Kasumi-1 (cell line): ENCODE measurements around the gene C3orf49.
A peak's percentile ranks its signal among the peaks of the same experiment; 100 is the strongest.

Experiments
- DNase-seq, 2 experiments: peaks; one replicate each; lab custom pipeline; 2025; lab: John Stamatoyannopoulos, UW

Gene C3orf49

DNA sequence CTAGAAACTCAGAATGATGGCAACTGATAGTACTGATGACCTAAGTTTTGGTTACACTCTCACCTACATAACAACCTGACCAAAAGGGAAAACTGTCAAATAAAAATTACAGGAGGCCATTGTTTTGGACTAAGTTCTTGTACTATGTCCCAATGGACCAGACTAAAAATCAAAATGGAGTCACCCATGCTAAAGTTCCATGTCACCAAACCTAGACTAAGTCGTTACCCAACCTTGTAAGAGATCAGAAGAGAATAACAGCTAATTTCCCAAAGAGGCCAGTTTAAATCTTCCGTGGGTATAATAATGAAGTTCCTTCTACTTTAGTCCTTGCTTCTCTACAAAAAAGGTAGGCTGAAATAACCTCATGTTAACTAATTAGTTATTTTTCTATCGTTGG lies 32.2 kb downstream of the C3orf49 start:
- no peak for DNase-seq

- no peak for DNase-seq
Observed at GRCh38 chr3:63853106-63853505, 34.0 kb downstream of the C3orf49 start.

GRCh38 chr3:63855333-63855940 lies 36.3 kb downstream of the C3orf49 start:
- DNase-seq, result no peak

DNA sequence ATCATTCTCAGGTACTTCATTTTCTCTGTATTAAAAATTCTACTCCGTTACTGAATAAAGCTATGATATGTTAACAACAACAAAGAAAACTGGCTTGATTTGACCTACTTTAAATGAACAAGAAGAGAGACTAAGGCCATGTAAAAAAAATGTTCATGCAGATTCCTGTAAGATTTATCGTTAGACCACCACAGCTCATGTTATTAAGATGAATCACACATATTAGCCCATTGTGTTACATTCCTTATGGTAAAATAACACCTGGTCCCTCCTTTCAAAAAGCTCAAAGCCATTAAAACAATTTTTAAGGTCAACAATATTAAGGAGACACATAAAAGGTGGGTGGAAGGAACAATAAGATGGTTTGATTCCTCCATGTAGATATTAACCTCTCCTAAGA lies 38.2 kb downstream of the C3orf49 start:
- no peak for DNase-seq

DNA sequence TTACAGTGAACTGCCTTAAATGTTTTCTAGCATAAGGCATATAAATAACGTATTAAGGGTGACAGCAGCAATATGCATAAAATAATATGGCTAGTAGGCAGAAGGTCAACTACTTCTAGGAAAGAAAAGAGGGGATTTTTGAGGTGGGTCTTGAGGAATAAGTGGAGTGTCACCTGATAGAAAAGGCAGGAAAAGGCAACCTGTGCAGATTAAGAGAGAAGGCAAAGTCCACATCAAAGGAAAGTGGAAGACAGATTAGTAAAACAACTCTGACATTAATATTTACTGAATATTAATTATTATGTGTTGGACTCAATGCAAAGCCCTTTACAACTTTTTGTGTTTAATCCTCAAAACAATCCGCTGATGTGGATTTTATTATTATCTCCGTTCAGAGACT lies 41.7 kb downstream of the C3orf49 start:
- no peak for DNase-seq

DNA sequence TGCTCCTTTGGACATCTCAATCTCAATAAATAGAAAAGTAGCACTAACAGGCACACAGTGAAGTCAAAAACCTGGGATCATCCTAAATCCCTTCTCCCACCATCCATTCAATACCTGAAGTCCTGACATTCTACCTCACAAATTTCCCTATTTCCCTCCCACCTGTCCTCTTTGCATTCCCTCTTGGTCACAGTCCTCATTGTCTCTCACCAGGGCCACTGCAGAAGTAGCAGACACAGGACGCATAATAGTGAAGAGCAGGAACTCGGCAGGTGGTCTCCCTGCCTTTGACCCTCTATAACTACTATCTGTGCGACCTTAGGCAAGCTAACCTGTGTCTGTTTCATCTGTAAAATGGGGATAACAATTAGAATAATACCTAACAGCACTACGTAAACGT lies 42.2 kb downstream of the C3orf49 start:
- DNase-seq, result no peak

DNA sequence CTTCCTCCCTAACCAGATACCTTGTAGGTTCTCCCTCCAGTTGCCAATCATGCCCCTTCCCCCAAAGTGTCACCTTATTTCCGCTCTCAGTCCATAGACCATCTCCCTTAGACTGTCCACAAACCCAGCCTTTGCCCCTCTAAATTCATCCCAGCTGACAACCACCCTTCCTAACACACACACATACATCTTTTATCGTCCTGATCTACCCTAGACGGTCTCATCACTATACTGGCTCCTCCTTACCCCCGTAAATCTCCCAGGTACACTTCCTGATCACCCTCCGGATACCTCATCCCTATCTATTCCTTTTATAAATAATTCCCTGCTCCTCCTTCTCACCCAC lies 43.7 kb downstream of the C3orf49 start:
- peak in 1 of 2 experiments; percentile 18 for DNase-seq

DNA sequence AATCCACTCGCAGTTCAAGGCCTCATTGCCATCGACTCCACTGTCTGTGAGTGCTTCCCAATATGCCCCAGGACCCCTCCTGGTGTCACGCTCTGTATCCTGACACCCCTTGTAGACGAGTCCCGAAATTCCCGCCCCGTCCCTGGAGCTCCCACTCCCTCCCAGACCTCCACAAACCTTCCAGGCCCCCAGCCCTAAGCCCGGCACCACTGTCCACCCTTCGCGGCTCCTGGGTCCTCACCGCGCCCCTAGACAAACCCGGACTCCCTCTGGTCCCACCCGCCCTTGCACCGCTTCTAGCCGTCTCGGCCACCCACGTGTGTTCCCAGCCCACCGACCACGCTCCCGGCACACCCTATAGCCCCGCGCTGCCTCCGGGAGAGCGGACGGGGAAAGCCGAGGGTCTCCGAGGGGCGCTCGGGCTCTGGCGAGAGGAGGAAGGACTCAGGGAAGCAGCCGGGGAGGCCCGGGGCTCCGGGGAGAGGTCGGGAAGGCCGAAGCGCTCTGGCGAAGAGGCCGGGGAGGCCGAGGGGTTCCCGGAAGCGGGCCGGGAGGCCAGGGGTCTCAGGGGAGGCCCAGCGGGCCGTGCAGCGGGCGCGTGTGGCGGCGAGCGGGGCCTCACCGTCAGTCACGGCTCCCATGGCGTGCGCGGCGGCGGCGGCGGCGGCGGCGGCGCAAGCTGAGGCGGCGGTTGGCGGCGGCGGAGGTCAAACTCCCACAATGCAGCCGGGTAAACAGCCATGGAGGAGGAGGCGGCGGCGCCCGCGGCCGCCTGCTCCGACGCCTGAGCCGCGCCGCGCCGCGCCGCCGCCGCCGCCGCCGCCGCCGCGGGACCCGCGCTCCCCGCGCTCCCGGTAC lies 44.3 kb downstream of the C3orf49 start, which contains the start of the genes ATXN7 and THOC7:
Gene ATXN7 (plus strand): TSS at position 718 of the 858 bp plus-strand sequence. CDS start 48,732 bp downstream, outside the sequence.
Gene THOC7 (minus strand): TSS at position 656 of the 858 bp plus-strand sequence. CDS start 15 bp downstream, at position 641.
- peak; percentile 21 to 34 for DNase-seq

DNA sequence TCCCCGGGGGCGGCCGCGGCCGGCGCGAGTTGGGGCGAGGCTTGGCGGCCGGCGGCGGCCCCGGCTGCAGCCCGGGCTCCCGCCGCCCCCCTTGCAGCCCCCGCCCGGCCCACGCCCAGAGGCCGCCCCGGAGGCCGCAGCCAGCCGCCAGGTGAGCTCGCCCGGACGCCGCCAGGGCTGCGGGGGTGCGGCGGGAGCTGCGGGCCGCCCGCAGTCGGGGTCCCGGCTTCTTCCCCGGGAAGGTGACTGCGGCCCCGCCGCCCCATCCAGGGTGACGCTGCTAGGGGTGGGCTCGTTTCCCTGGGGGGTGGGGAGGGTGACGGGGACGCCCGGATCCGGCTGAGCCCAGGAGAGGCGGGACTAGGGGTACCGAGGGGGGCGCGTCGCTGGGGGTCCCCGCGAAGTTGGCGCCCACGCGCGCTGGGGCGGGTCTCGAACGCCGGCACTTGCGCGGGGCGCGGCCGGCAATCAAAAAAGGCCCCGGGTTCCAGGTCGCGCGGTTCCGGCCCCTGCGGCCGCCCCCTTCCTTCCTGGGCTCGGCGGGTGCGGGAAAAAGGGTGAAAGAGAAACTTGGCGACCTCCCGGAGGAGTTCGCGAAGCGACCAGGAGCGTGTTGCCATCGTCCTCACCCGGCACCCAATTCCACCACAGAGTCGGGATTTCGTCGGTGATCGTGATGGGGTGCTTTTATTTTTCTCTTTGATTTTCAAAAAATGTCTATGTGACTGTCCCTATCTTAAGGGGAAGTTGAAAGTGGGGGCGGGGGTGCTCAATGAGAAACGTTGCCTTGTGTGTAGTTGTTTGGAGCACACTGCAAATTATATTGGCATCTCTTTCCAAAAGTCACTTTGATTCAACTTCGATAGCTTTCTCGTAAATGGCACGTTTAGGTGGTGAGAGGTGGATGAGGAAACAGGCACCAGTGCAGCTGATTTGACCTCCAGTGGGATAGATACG lies 45.2 kb downstream of the C3orf49 start:
- DNase-seq, result peak; percentile 71 to 77

DNA sequence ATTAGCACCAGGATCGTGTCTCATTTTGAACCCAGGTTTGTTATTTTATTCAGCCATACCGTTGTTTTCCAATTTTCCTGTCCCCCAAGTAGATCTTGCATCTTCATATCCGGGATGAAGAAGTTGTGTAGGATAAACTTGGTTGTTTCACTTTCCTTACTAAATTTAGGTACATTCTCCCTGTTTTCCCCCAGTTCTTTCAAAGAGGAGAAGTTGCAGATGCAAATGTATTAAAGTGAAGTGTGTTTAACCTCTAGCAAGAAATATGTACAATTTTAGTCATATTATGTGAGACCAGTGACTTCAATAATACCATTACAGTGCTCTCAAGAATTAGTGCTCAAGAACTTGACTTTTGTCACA lies 45.8 kb downstream of the C3orf49 start:
- no peak for DNase-seq

GRCh38 chr3:63867225-63867624 lies 48.1 kb downstream of the C3orf49 start:
- no peak for DNase-seq

DNA sequence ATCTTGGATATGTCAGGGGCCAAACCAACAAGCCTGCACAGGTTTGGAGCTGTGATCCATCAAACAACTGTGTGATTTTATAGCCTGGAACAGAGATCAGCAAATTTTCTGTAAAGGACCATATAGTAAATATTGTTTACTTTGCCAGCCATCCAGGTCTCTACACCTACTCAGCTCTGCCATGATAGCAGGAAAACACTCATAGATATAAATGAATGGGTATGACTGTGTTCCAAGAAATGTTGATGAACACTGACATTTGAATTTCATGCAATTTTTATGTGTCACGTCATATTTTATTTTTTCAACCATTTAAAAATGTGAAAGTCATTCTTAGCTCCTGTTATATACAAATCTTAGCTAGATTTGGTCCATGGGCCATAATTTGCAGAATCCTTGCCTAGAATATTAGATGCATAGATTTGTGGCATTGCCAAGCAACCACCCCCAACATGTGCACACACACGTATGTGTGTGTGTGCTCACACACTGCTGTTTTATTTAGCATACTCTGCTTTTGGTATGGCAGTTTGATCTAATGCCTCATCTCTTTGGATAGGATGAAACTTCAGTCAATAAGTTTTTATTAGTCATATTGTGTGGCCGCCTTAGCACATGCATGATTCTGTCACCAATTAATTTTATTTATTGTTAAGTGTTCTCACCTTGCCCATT lies 51.0 kb downstream of the C3orf49 start:
- no peak for DNase-seq

GRCh38 chr3:63870615-63871005 lies 51.5 kb downstream of the C3orf49 start:
- no peak for DNase-seq

DNA sequence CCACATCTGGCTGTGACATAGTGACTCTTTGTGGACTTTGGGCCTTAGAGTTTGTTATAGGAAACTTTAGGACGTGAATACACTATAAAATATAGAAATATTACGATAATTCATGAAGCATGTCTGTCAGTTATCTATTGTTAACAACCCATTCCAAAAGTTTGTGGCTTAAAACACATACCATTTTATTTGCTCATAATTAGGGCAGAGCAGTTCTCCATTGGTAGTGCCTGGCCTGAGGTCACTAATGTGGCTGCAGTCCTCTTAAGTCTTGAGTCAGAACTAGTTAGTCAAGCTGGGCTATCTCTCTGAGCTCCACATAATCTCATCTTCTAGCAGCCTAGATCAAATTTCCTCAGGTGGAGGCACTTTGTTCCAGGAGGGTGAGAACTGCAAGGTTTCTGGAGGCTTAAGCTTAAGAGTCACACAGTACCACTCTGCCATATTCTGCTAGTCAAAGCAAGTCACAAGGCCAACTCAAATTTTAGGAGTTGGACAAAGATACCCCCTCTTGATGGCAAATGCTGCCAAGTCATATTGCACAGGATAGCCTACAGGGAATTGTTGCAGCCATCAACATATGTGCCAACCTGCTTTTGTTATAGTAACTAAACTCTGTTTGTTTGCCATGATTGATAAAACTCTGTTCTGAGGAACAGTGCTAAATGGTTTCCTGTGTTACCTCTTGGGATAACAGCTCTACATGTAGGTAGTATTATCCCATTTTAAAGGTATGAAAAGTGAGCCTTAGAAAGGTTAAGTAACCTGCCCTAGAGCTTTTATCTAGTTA lies 53.2 kb downstream of the C3orf49 start:
- DNase-seq, result no peak

GRCh38 chr3:63874769-63875168 lies 55.7 kb downstream of the C3orf49 start:
- no peak for DNase-seq

GRCh38 chr3:63875510-63875909 lies 56.4 kb downstream of the C3orf49 start:
- no peak for DNase-seq

DNA sequence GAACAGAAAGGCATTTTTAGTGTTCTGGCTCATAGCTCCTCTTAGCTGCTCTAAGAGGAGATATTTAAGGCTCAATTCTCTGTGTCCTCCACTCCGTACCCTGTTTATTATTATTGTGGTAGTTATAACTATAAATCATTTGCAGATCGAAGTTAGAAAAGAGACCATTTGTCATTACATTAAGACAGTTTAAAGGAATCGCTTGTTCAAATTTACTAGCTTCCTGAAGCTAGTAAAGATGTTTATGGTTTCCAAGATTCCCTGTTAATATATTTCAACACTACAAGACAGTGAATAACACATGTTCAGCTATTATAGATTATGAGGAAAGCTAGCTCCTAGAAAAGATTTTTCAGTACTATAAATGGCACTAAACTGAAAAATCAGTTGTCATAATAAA lies 57.2 kb downstream of the C3orf49 start:
- no peak for DNase-seq

- no peak for DNase-seq
Observed at GRCh38 chr3:63877737-63878393, 58.8 kb downstream of the C3orf49 start.

DNA sequence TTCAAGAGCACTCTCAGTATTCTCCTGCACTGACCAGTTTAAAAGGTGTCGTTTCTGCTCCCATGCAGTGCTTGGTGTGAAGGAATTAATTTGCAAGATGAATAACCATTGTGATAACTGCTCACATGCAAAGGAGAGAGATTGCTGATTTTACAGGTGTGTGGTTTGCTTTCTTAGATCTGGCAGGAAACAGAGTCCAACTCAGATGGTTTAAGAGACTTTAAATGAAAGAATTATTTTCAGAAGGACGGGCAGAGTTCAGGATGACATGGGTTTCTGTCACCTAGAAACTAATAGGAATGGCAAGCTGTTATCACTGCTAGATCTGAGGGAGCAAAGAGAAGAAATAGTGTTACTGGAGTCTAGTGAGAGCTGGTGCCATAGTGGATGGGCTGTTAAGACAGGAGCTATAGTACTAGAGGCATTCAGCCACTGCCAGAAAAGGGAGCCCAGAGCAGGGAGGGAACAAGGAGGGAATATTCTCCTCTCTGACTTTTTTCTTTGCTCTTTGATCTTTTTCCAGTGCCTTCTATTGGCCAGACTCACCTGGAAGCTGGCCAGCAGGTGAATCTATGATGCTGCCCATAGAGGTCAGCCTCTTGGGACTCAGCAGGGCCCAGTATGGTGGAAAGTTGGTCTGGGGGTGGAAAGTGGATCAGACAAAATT lies 59.4 kb downstream of the C3orf49 start:
- DNase-seq, result no peak

DNA sequence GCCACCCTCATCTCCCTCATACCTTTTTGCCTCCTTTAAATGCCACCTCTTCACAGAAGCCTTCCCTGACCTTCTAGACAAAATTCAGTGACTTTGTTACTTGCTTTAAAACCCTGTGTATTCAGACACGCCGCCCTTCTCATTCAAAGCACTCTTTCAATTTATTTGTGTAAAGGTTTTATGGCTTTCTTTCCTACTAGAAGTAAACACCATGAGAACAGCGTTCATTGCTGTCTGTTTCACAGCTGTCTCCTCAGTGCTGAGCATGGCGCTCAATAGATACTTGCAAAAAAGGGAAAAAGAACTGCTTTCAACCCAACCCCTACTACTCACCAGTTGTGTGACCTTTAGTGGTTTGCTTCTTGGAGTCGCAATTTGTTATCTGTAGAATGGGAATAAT lies 61.6 kb downstream of the C3orf49 start:
- DNase-seq, result no peak
